CD4-positive, alpha-beta memory T cell (primary cell): Measurements from ENCODE around the gene FSIP1. TPM values are rescaled to one million over a fixed set of nuclear protein-coding genes. Genes with fewer than 3 reads are reported as not detected.

Experiments used
- CTCF ChIA-PET: fragments of 350-600 bp; sonication (Branson Sonifier 250); formaldehyde crosslinking; loops from one replicate; lab custom pipeline; 2021; ENCODE audit warnings: inconsistent platforms; ENCODE audit not compliant: partially characterized antibody; lab: Charles Lee
- POLR2A ChIA-PET: fragments of 350-600 bp; sonication (Branson Sonifier 250); formaldehyde crosslinking; loops from one replicate; lab custom pipeline; 2021; ENCODE audit not compliant: partially characterized antibody; lab: Charles Lee
- DNase-seq, 5 donors: peaks; one replicate each; pipeline versions ENCODE4 v3.0.0 to v3.0.0-alpha.2; 2020 to 2022; ENCODE audit warnings: mixed read lengths in 1 of 5
- H3K27ac ChIP-seq: one replicate; pipeline ENCODE4 v1.7.0; 2013; ENCODE audit warnings: low read depth, low read length
- H3K27me3 ChIP-seq: 2 replicates; pipeline ENCODE4 v1.7.0; 2013; ENCODE audit warnings: mild to moderate bottlenecking, low read length, moderate library complexity; ENCODE audit not compliant: insufficient read depth
- H3K36me3 ChIP-seq: 2 replicates; pipeline ENCODE4 v1.7.0; 2013; ENCODE audit warnings: mild to moderate bottlenecking, low read length, moderate library complexity; ENCODE audit not compliant: insufficient read depth
- H3K4me1 ChIP-seq: 2 replicates; pipeline ENCODE4 v1.7.0; 2013; ENCODE audit warnings: mild to moderate bottlenecking, low read length, moderate library complexity; ENCODE audit not compliant: insufficient read depth
- H3K4me3 ChIP-seq, 2 donors: one replicate each; pipeline ENCODE4 v1.7.0; 2013; ENCODE audit warnings: low read length in 2 of 2, mild to moderate bottlenecking in 1 of 2
- H3K9me3 ChIP-seq, 2 donors: one replicate each; pipeline ENCODE4 v1.7.0; 2013; ENCODE audit warnings: low read length in 2 of 2, control low read depth in 1 of 2; ENCODE audit not compliant: control insufficient read depth in 1 of 2
- H3K27ac Mint-ChIP-seq, 7 donors: one replicate each; pipeline ENCODE4 v1.8.0; 2020 to 2021; ENCODE audit warnings: mixed read lengths in 7 of 7, mild to moderate bottlenecking in 6 of 7, inconsistent platforms in 3 of 7, moderate library complexity in 3 of 7
- H3K27me3 Mint-ChIP-seq, 2 donors: one replicate each; pipeline ENCODE4 v1.8.0; 2020 to 2021; ENCODE audit warnings: mixed read lengths in 2 of 2
- H3K36me3 Mint-ChIP-seq, 2 donors: one replicate each; pipeline ENCODE4 v1.8.0; 2020 to 2021; ENCODE audit warnings: mixed read lengths in 2 of 2, inconsistent platforms in 1 of 2, mild to moderate bottlenecking in 1 of 2
- H3K4me1 Mint-ChIP-seq, 4 donors: one replicate each; pipeline ENCODE4 v1.8.0; 2020 to 2021; ENCODE audit warnings: mixed read lengths in 4 of 4, mild to moderate bottlenecking in 1 of 4
- H3K4me3 Mint-ChIP-seq, 8 donors: one replicate each; pipeline ENCODE4 v1.8.0; 2020 to 2021; ENCODE audit warnings: mixed read lengths in 8 of 8, mild to moderate bottlenecking in 7 of 8, moderate library complexity in 6 of 8, inconsistent platforms in 3 of 8
- H3K9me3 Mint-ChIP-seq, 8 donors: one replicate each; pipeline ENCODE4 v1.8.0; 2020 to 2021; ENCODE audit warnings: mixed read lengths in 8 of 8, mild to moderate bottlenecking in 5 of 8, inconsistent platforms in 3 of 8, moderate library complexity in 1 of 8
- intact Hi-C: fragments of 100-400 bp; cut with micrococcal nuclease; formaldehyde crosslinking; loops from one replicate; pipeline ENCODE4 v1.15.1; 2023
- polyA plus RNA-seq, 2 donors: library from polyadenylated mRNA; unstranded; fragments of 300-500 nt; fragmentation: Illumina TruSeq; gene quantifications; one replicate each; pipeline ENCODE4 v1.2.3, GENCODE V29; 2021
- total RNA-seq, 2 experiments: library from RNA; stranded (reverse); gene quantifications; one replicate each; pipeline ENCODE4 v1.2.3, GENCODE V29; 2021

Gene FSIP1
- total and polyA plus RNA-seq, 4 experiments from 2014 or later: 0.47 to 1.6 (median 1.1) TPM

- ChIA-PET POLR2A (no interaction called here), CTCF (interaction anchor here (0.9 to 1.8 kb wide), 8 partner anchors 8 to 134 kb away, joined by 3 to 7 read pairs (median 4); no protein-coding TSS in a partner anchor)
- Mint-ChIP-seq H3K4me1 (no peaks in the 10 kb centered on the region), H3K27ac (no peak overlapping the region), H3K36me3 (no peaks in the 10 kb centered on the region), H3K27me3 (no peaks in the 10 kb centered on the region), H3K4me3 (no peak overlapping the region), H3K9me3 (no peaks in the 10 kb centered on the region)
- no peaks in the 10 kb centered on the region for H3K4me1 ChIP-seq
- no peaks in the 10 kb centered on the region for H3K9me3 ChIP-seq
- H3K36me3 ChIP-seq: no peaks in the 10 kb centered on the region
- H3K27me3 ChIP-seq: no peaks in the 10 kb centered on the region
- DNase-seq: no peak
- no peak overlapping the region for H3K4me3 ChIP-seq
- intact Hi-C loops: loop anchor here (1.0 kb wide), 1 partner anchor 123 kb away; no protein-coding TSS in a partner anchor
- H3K27ac ChIP-seq: no peak overlapping the region
Measured at GRCh38 chr15:39717134-39717533, 65.5 kb downstream of the FSIP1 start.

- ChIA-PET CTCF (no interaction called here), POLR2A (no interaction called here)
- Mint-ChIP-seq H3K27me3 (no peaks in the 10 kb centered on the region), H3K27ac (no peak overlapping the region), H3K9me3 (no peaks in the 10 kb centered on the region), H3K4me3 (no peak overlapping the region), H3K4me1 (no peaks in the 10 kb centered on the region), H3K36me3 (no peaks in the 10 kb centered on the region)
- no peak for DNase-seq
- H3K36me3 ChIP-seq: no peaks in the 10 kb centered on the region
- H3K27me3 ChIP-seq: no peaks in the 10 kb centered on the region
- intact Hi-C loops: no loop called here
- no peak overlapping the region for H3K4me3 ChIP-seq
- H3K27ac ChIP-seq: no peak overlapping the region
- no peaks in the 10 kb centered on the region for H3K4me1 ChIP-seq
- no peaks in the 10 kb centered on the region for H3K9me3 ChIP-seq
Measured at GRCh38 chr15:39714251-39714650, 68.4 kb downstream of the FSIP1 start.

- Mint-ChIP-seq H3K27ac (no peak overlapping the region), H3K27me3 (no peaks in the 10 kb centered on the region), H3K4me3 (no peak overlapping the region), H3K36me3 (no peaks in the 10 kb centered on the region), H3K4me1 (no peaks in the 10 kb centered on the region), H3K9me3 (no peaks in the 10 kb centered on the region)
- no peaks in the 10 kb centered on the region for H3K27me3 ChIP-seq
- ChIA-PET CTCF (no interaction called here), POLR2A (interaction anchor here (1.2 kb wide), 1 partner anchor 90 kb away, joined by 3 read pairs; no protein-coding TSS in a partner anchor)
- no peaks in the 10 kb centered on the region for H3K36me3 ChIP-seq
- H3K4me1 ChIP-seq: no peaks in the 10 kb centered on the region
- intact Hi-C loops: no loop called here
- H3K4me3 ChIP-seq: no peak overlapping the region
- no peak for DNase-seq
- H3K27ac ChIP-seq: no peak overlapping the region
- no peaks in the 10 kb centered on the region for H3K9me3 ChIP-seq
Measured at GRCh38 chr15:39713846-39714245, 68.8 kb downstream of the FSIP1 start.

GRCh38 chr15:39710681-39711080 lies 72.0 kb downstream of the FSIP1 start:
- ChIA-PET CTCF (no interaction called here), POLR2A (no interaction called here)
- H3K4me1 Mint-ChIP-seq: no peaks in the 10 kb centered on the region
- intact Hi-C loops: no loop called here
- no peaks in the 10 kb centered on the region for H3K9me3 ChIP-seq
- no peak overlapping the region for H3K4me3 ChIP-seq
- no peak overlapping the region for H3K27ac ChIP-seq
- DNase-seq: no peak
- H3K27me3 ChIP-seq: no peaks in the 10 kb centered on the region
- no peaks in the 10 kb centered on the region for H3K27me3 Mint-ChIP-seq
- H3K36me3 ChIP-seq: no peaks in the 10 kb centered on the region
- no peaks in the 10 kb centered on the region for H3K36me3 Mint-ChIP-seq
- H3K9me3 Mint-ChIP-seq: no peaks in the 10 kb centered on the region
- H3K4me3 Mint-ChIP-seq: no peak overlapping the region
- no peak overlapping the region for H3K27ac Mint-ChIP-seq
- H3K4me1 ChIP-seq: no peaks in the 10 kb centered on the region

GRCh38 chr15:39709941-39710340 lies 72.7 kb downstream of the FSIP1 start:
- H3K9me3 Mint-ChIP-seq: no peaks in the 10 kb centered on the region
- POLR2A ChIA-PET: no interaction called here

GRCh38 chr15:39706206-39706605 lies 76.4 kb downstream of the FSIP1 start:
- Mint-ChIP-seq H3K27ac (no peak overlapping the region), H3K4me1 (no peaks in the 10 kb centered on the region), H3K4me3 (no peak overlapping the region), H3K9me3 (no peaks in the 10 kb centered on the region), H3K27me3 (no peaks in the 10 kb centered on the region), H3K36me3 (no peaks in the 10 kb centered on the region)
- Histone ChIP-seq H3K4me1 (no peaks in the 10 kb centered on the region), H3K27ac (no peak overlapping the region), H3K27me3 (no peaks in the 10 kb centered on the region), H3K9me3 (no peaks in the 10 kb centered on the region), H3K4me3 (no peak overlapping the region), H3K36me3 (no peaks in the 10 kb centered on the region)
- ChIA-PET POLR2A (no interaction called here), CTCF (interaction anchor here (2.2 kb wide), 1 partner anchor 51 kb away, joined by 13 read pairs; no protein-coding TSS in a partner anchor)
- no peak for DNase-seq
- intact Hi-C loops: no loop called here

More at GRCh38 chr15:39709941-39710340, 72.7 kb downstream of the FSIP1 start:
- CTCF ChIA-PET: interaction anchor here (1.1 kb wide), 1 partner anchor 10 kb away, joined by 3 read pairs; no protein-coding TSS in a partner anchor
- Histone ChIP-seq H3K36me3 (no peaks in the 10 kb centered on the region), H3K9me3 (no peaks in the 10 kb centered on the region), H3K4me3 (no peak overlapping the region), H3K27ac (no peak overlapping the region), H3K4me1 (no peaks in the 10 kb centered on the region), H3K27me3 (no peaks in the 10 kb centered on the region)
- no peak for DNase-seq
- Mint-ChIP-seq H3K27me3 (no peaks in the 10 kb centered on the region), H3K36me3 (no peaks in the 10 kb centered on the region), H3K4me1 (no peaks in the 10 kb centered on the region), H3K4me3 (no peak overlapping the region), H3K27ac (no peak overlapping the region)
- intact Hi-C loops: no loop called here

- Mint-ChIP-seq H3K4me3 (no peak overlapping the region), H3K9me3 (no peaks in the 10 kb centered on the region), H3K27me3 (no peaks in the 10 kb centered on the region), H3K36me3 (no peaks in the 10 kb centered on the region), H3K4me1 (no peaks in the 10 kb centered on the region), H3K27ac (no peak overlapping the region)
- CTCF ChIA-PET: no interaction called here
- intact Hi-C loops: no loop called here
- no peaks in the 10 kb centered on the region for H3K27me3 ChIP-seq
- H3K27ac ChIP-seq: no peak overlapping the region
- POLR2A ChIA-PET: no interaction called here
- H3K4me3 ChIP-seq: no peak overlapping the region
- DNase-seq: no peak
- no peaks in the 10 kb centered on the region for H3K9me3 ChIP-seq
- no peaks in the 10 kb centered on the region for H3K4me1 ChIP-seq
- H3K36me3 ChIP-seq: no peaks in the 10 kb centered on the region
Measured at GRCh38 chr15:39704689-39705088, 78.0 kb downstream of the FSIP1 start.

GRCh38 chr15:39704235-39704634 lies 78.4 kb downstream of the FSIP1 start:
- no peaks in the 10 kb centered on the region for H3K9me3 Mint-ChIP-seq
- H3K4me1 Mint-ChIP-seq: no peaks in the 10 kb centered on the region
- Histone ChIP-seq H3K27me3 (no peaks in the 10 kb centered on the region), H3K9me3 (no peaks in the 10 kb centered on the region), H3K4me1 (no peaks in the 10 kb centered on the region), H3K27ac (no peak overlapping the region), H3K36me3 (no peaks in the 10 kb centered on the region), H3K4me3 (no peak overlapping the region)
- no peak overlapping the region for H3K27ac Mint-ChIP-seq
- no peak overlapping the region for H3K4me3 Mint-ChIP-seq
- DNase-seq: no peak
- intact Hi-C loops: no loop called here
- ChIA-PET CTCF (no interaction called here), POLR2A (no interaction called here)
- no peaks in the 10 kb centered on the region for H3K27me3 Mint-ChIP-seq
- H3K36me3 Mint-ChIP-seq: no peaks in the 10 kb centered on the region
